Gastroesophageal sphincter (tissue), 4 donors: ENCODE measurements around the gene TSPAN10. TPM values are rescaled to one million over a fixed set of nuclear protein-coding genes. Genes with fewer than 3 reads are reported as not detected.

Experiments
- ATAC-seq: fragments of 150-250 bp; one replicate; pipeline ENCODE4 v1.9.1; 2016; ENCODE audit warnings: mild to moderate bottlenecking, moderate library complexity
- H3K27ac ChIP-seq, 4 donors: fragments of 200-600 bp; sonication (generic) in 3 of 4; 1 replicate in 3 of 4; 2 replicates in 1 of 4; pipeline ENCODE4 v1.5.1; 2016 to 2019
- H3K27me3 ChIP-seq: fragments of 200-600 bp; sonication (generic); one replicate; pipeline ENCODE4 v1.5.1; 2019
- H3K36me3 ChIP-seq, 2 donors: fragments of 200-600 bp; sonication (generic); one replicate each; pipeline ENCODE4 v1.5.1; 2019; ENCODE audit warnings: control low read depth in 1 of 2
- H3K4me1 ChIP-seq, 3 donors: fragments of 200-600 bp; sonication (generic); 1 replicate in 2 of 3; 2 replicates in 1 of 3; pipeline ENCODE4 v1.5.1; 2016 to 2019; ENCODE audit warnings: control low read depth in 2 of 3
- H3K4me3 ChIP-seq, 2 donors: fragments of 200-600 bp; sonication (generic); one replicate each; pipeline ENCODE4 v1.5.1; 2019; ENCODE audit warnings: mild to moderate bottlenecking in 1 of 2, moderate library complexity in 1 of 2
- H3K9me3 ChIP-seq, 3 donors: fragments of 200-600 bp; sonication (generic); one replicate each; pipeline ENCODE4 v1.5.1; 2017 to 2019; ENCODE audit warnings: control low read depth in 2 of 3
- CTCF ChIP-seq, 4 experiments: fragments of 200-600 bp in 2 of 4; fragments of 450-650 bp in 2 of 4; sonication (generic) in 1 of 4; IDR thresholded peaks; one replicate each; pipeline ENCODE4 v1.5.1; 2017 to 2019; ENCODE audit warnings: antibody characterized with exemption in 4 of 4, mild to moderate bottlenecking in 2 of 4, moderate library complexity in 2 of 4
- EP300 ChIP-seq: sonication (generic); formaldehyde crosslinking; IDR thresholded peaks from one replicate; pipeline ENCODE4 v1.6.1; 2017; ENCODE audit warnings: antibody characterized with exemption, mild to moderate bottlenecking
- POLR2A ChIP-seq, 2 donors: fragments of 450-650 bp; IDR thresholded peaks; one replicate each; pipeline ENCODE4 v1.6.1; 2017; ENCODE audit warnings: antibody characterized with exemption in 2 of 2, mild to moderate bottlenecking in 2 of 2, moderate library complexity in 1 of 2
- POLR2AphosphoS5 ChIP-seq: sonication (generic); formaldehyde crosslinking; IDR thresholded peaks from one replicate; pipeline ENCODE4 v1.6.1; 2017; ENCODE audit warnings: antibody characterized with exemption
- WGBS, 2 donors: methylation state at CpG; one replicate each; pipeline ENCODE4 v1.1.5; 2018; ENCODE audit warnings: low coverage in 1 of 2; 5-methylcytosine and 5-hydroxymethylcytosine counted together
- total RNA-seq, 4 donors: library from RNA; depleted of rRNA; stranded (reverse); fragments of >200 nt; gene quantifications; one replicate each; pipeline ENCODE4 v1.1.0, GENCODE V29; 2016

Gene TSPAN10
- total RNA-seq, 4 donors from 2014 or later, result 0.27 to 0.89 (median 0.30) TPM; not detected in 1

- peak; percentile 99 for ATAC-seq
- peaks cover 0 to 52% (median 24%) of the 10 kb centered on the region in 3 donors for H3K4me1 ChIP-seq
- H3K9me3 ChIP-seq, result no peaks in the 10 kb centered on the region
- 0% methylated on average over 3 to 4 of the region's 112 CpGs for WGBS, 2 donors
- H3K36me3 ChIP-seq, result peaks cover 0 to 61% of the 10 kb centered on the region in 2 donors
- peak within 1 kb of the TSS; percentile 60 to 88 (median 88) for H3K27ac ChIP-seq
- H3K4me3 ChIP-seq, result peak within 1 kb of the TSS; percentile 88 to 95
- TF ChIP-seq EP300, result no peak
- peak; percentile 86 for TF ChIP-seq POLR2AphosphoS5
- peak in 1 of 4 experiments; percentile 3 for TF ChIP-seq CTCF (IDR thresholded peaks at IDR 0.05)
- peak; percentile 70 to 75 for TF ChIP-seq POLR2A (IDR thresholded peaks at IDR 0.05)
- H3K27me3 ChIP-seq, result no peaks in the 10 kb centered on the region
Measured at GRCh38 chr17:81683584-81684441, 46.8 kb downstream of the TSPAN10 start, which contains the start of the genes ARL16 and HGS. Gene ARL16 (minus strand): TSS chr17:81683797. CDS start chr17:81683753, 44 bp downstream. Gene HGS (plus strand): TSS chr17:81684011. CDS start chr17:81684067, 56 bp downstream.

GRCh38 chr17:81684442-81684911, 47.5 kb downstream of the TSPAN10 start:
- TF ChIP-seq POLR2A (IDR thresholded peaks at IDR 0.05) (no peak), EP300 (no peak), POLR2AphosphoS5 (no peak), CTCF (IDR thresholded peaks at IDR 0.05) (no peak)
- Histone ChIP-seq H3K4me1 (peaks cover 0 to 52% (median 24%) of the 10 kb centered on the region in 3 donors), H3K27ac (peak overlapping the region; percentile 60 to 88 (median 88)), H3K36me3 (peaks cover 0 to 65% of the 10 kb centered on the region in 2 donors), H3K9me3 (no peaks in the 10 kb centered on the region), H3K4me3 (peak overlapping the region; percentile 88 to 95), H3K27me3 (no peaks in the 10 kb centered on the region)
- peak; percentile 48 for ATAC-seq
- WGBS, 2 donors, result 3 to 6% methylated on average over 9 to 13 of the region's 16 CpGs

- Histone ChIP-seq H3K9me3 (no peaks in the 10 kb centered on the region), H3K27ac (peak overlapping the region in 1 of 4 donors; percentile 88), H3K4me3 (peak overlapping the region in 1 of 2 donors; percentile 95), H3K27me3 (no peaks in the 10 kb centered on the region), H3K4me1 (peaks cover 0 to 52% (median 24%) of the 10 kb centered on the region in 3 donors), H3K36me3 (peaks cover 0 to 65% of the 10 kb centered on the region in 2 donors)
- ATAC-seq, result no peak
- TF ChIP-seq POLR2A (IDR thresholded peaks at IDR 0.05), result no peak
- no peak for TF ChIP-seq CTCF (IDR thresholded peaks at IDR 0.05)
- no peak for TF ChIP-seq POLR2AphosphoS5
- TF ChIP-seq EP300, result no peak
- WGBS, 2 donors, result 51% methylated on average over 11 of the region's 12 CpGs; no CpG with 5 or more reads in 1 of the 2 donors
Measured at GRCh38 chr17:81685108-81685507, 48.1 kb downstream of the TSPAN10 start.

GRCh38 chr17:81686614-81687013, 49.6 kb downstream of the TSPAN10 start:
- no CpG with 5 or more reads among the region's 20 CpGs for WGBS, 2 donors
- H3K9me3 ChIP-seq, result no peaks in the 10 kb centered on the region
- TF ChIP-seq EP300, result no peak
- TF ChIP-seq POLR2A (IDR thresholded peaks at IDR 0.05), result no peak
- TF ChIP-seq CTCF (IDR thresholded peaks at IDR 0.05), result no peak
- TF ChIP-seq POLR2AphosphoS5, result no peak
- no peak overlapping the region for H3K27ac ChIP-seq
- ATAC-seq, result no peak
- H3K36me3 ChIP-seq, result peaks cover 0 to 65% of the 10 kb centered on the region in 2 donors
- peaks cover 0 to 50% (median 24%) of the 10 kb centered on the region in 3 donors for H3K4me1 ChIP-seq
- no peak overlapping the region for H3K4me3 ChIP-seq
- no peaks in the 10 kb centered on the region for H3K27me3 ChIP-seq
